BJ (cell line): ENCODE data around the gene GALK2. TPM values are rescaled to one million over a fixed set of nuclear protein-coding genes. Genes with fewer than 3 reads are reported as not detected.

Source experiments
- CTCF ChIA-PET: fragments of 350-600 bp; formaldehyde crosslinking; extraction: SDS; loops from one replicate; lab custom pipeline; 2021; ENCODE audit warnings: antibody characterized with exemption, inconsistent platforms; lab: Yijun Ruan, JAX
- POLR2A ChIA-PET: fragments of 300-600 bp; sonication (Branson Sonifier 250); formaldehyde crosslinking; extraction: SDS; loops from one replicate; lab custom pipeline; 2021; ENCODE audit warnings: antibody characterized with exemption; lab: Charles Lee
- DNase-seq: peaks from one replicate; pipeline ENCODE4 v3.0.0-alpha.2; 2011; ENCODE audit warnings: low read depth
- H3K27me3 ChIP-seq: 2 replicates; pipeline ENCODE4 v1.6.0; 2011; ENCODE audit warnings: low read length; ENCODE audit not compliant: control insufficient read depth, insufficient read depth
- H3K36me3 ChIP-seq: 2 replicates; pipeline ENCODE4 v1.5.1; 2011; ENCODE audit warnings: low read length; ENCODE audit not compliant: control insufficient read depth, insufficient read depth
- H3K4me3 ChIP-seq: 2 replicates; pipeline ENCODE4 v1.5.1; 2011; ENCODE audit warnings: low read depth, mild to moderate bottlenecking, control low read depth, low read length
- CTCF ChIP-seq: IDR thresholded peaks from 2 replicates; pipeline ENCODE4 v1.5.1; 2011; ENCODE audit warnings: low read depth, mild to moderate bottlenecking, control low read depth, inconsistent platforms, low read length, moderate library complexity; ENCODE audit not compliant: insufficient read depth
- polyA plus RNA-seq: library from polyadenylated mRNA; depleted of rRNA; stranded (reverse); fragments of >200 nt; gene quantifications from 2 replicates; pipeline ENCODE4 v1.2.3, GENCODE V29; 2011

Gene GALK2
- polyA plus RNA-seq, 1 experiment, result 19.4 TPM

- ChIA-PET POLR2A (no interaction called here), CTCF (no interaction called here)
- Histone ChIP-seq H3K36me3 (no peaks in the 10 kb centered on the region; the same call in 1 of the 2 replicates), H3K4me3 (no peak overlapping the region), H3K27me3 (no peaks in the 10 kb centered on the region)
- no peak for DNase-seq
- no peak for TF ChIP-seq CTCF
Measured at GRCh38 chr15:49229922-49230321, 59.9 kb downstream of the GALK2 start.

GRCh38 chr15:49232236-49232806 lies 62.3 kb downstream of the GALK2 start:
- ChIA-PET CTCF (interaction anchor here (0.6 to 1.5 kb wide), 3 partner anchors 22 to 190 kb away, joined by 3 to 5 read pairs (median 3); partner anchors contain the start of gene FGF7), POLR2A (no interaction called here)
- no peak for TF ChIP-seq CTCF
- Histone ChIP-seq H3K36me3 (no peaks in the 10 kb centered on the region; the same call in 1 of the 2 replicates), H3K27me3 (no peaks in the 10 kb centered on the region), H3K4me3 (no peak overlapping the region)
- no peak for DNase-seq

- peak; percentile 70 for TF ChIP-seq CTCF
- ChIA-PET CTCF (interaction anchor here (0.6 to 5.6 kb wide), 26 partner anchors 9 to 1080 kb away, joined by 3 to 113 read pairs (median 4); partner anchors contain the start of gene FGF7), POLR2A (interaction anchor here (0.7 to 1.2 kb wide), 2 partner anchors 187 to 289 kb away, joined by 3 to 4 read pairs; partner anchors contain the start of gene FGF7)
- DNase-seq, result peak; percentile 59
- Histone ChIP-seq H3K36me3 (no peaks in the 10 kb centered on the region; the same call in 1 of the 2 replicates), H3K27me3 (no peaks in the 10 kb centered on the region), H3K4me3 (no peak overlapping the region)
Measured at GRCh38 chr15:49235446-49236124, 65.5 kb downstream of the GALK2 start.

GRCh38 chr15:49236869-49237268 lies 66.8 kb downstream of the GALK2 start:
- Histone ChIP-seq H3K36me3 (0 out of 2 replicates have a peak, but pooled peaks cover 1% of the 10 kb centered on the region), H3K27me3 (no peaks in the 10 kb centered on the region), H3K4me3 (no peak overlapping the region)
- ChIA-PET CTCF (interaction anchor here (0.7 to 5.6 kb wide), 13 partner anchors 7 to 909 kb away, joined by 3 to 113 read pairs (median 4); partner anchors contain the start of gene FGF7), POLR2A (interaction anchor here (0.6 kb wide), 1 partner anchor 81 kb away, joined by 3 read pairs; the partner anchor contains the start of gene COPS2)
- TF ChIP-seq CTCF, result no peak
- no peak for DNase-seq

GRCh38 chr15:49238342-49238741 lies 68.3 kb downstream of the GALK2 start:
- no peak for TF ChIP-seq CTCF
- ChIA-PET CTCF (interaction anchor here (0.8 to 5.6 kb wide), 5 partner anchors 181 to 1077 kb away, joined by 3 to 113 read pairs (median 7); partner anchors contain the start of gene FGF7), POLR2A (no interaction called here)
- DNase-seq, result no peak
- no peak overlapping the region for H3K4me3 ChIP-seq
- 0 out of 2 replicates have a peak, but pooled peaks cover 1% of the 10 kb centered on the region for H3K36me3 ChIP-seq
- H3K27me3 ChIP-seq, result no peaks in the 10 kb centered on the region
